IMR-90 (cell line): Measurements from ENCODE around the gene SDK1. TPM values are rescaled to one million over a fixed set of nuclear protein-coding genes. Genes with fewer than 3 reads are reported as not detected.

Experiments used
- ATAC-seq: fragments of 200-7000 bp; cut with Tn5 transposase; 2 replicates; pipeline ENCODE4 v1.9.1; 2020; ENCODE audit warnings: low read depth, mild to moderate bottlenecking, moderate library complexity
- BruUV-seq: library from RNA; stranded (reverse); fragments of 400-500 nt; replicated peaks from 2 replicates; lab custom pipeline; 2021; lab: Mats Ljungman, UMichigan
- CTCF ChIA-PET: fragments of 300-600 bp; formaldehyde crosslinking; extraction: SDS; loops from one replicate; lab custom pipeline; 2021; ENCODE audit warnings: antibody characterized with exemption; lab: Yijun Ruan, JAX
- POLR2A ChIA-PET: fragments of 300-600 bp; sonication (Branson Sonifier 250); formaldehyde crosslinking; loops from one replicate; lab custom pipeline; 2022; ENCODE audit warnings: antibody characterized with exemption; ENCODE audit not compliant: unreplicated experiment; lab: Charles Lee
- DNase-seq: peaks from one replicate; pipeline ENCODE4 v3.0.0; 2013
- H2AFZ ChIP-seq: replicated peaks from 2 replicates; pipeline ENCODE3; 2013; ENCODE audit warnings: low read length, mild to moderate bottlenecking; ENCODE audit not compliant: poor library complexity
- H2AK5ac ChIP-seq: 2 replicates; pipeline ENCODE4 v1.6.1; 2013; ENCODE audit warnings: low read depth, low read length, inconsistent platforms
- H2AK9ac ChIP-seq: replicated peaks from 2 replicates; pipeline ENCODE3; 2013; ENCODE audit warnings: mild to moderate bottlenecking, low read depth, low read length, moderate library complexity; ENCODE audit not compliant: poor library complexity
- H2BK120ac ChIP-seq: 2 replicates; pipeline ENCODE4 v1.6.1; 2013; ENCODE audit warnings: low read depth, low read length, inconsistent platforms
- H2BK15ac ChIP-seq: 3 replicates; pipeline ENCODE4 v1.6.1; 2013; ENCODE audit warnings: low read depth, low read length, inconsistent platforms
- H2BK20ac ChIP-seq: 2 replicates; pipeline ENCODE4 v1.6.1; 2013; ENCODE audit warnings: low read depth, mild to moderate bottlenecking, inconsistent platforms, low read length, moderate library complexity
- H2BK5ac ChIP-seq: 2 replicates; pipeline ENCODE4 v1.6.1; 2013; ENCODE audit warnings: mild to moderate bottlenecking, low read depth, low read length, inconsistent platforms; ENCODE audit not compliant: poor library complexity, severe bottlenecking
- H3K14ac ChIP-seq: replicated peaks from 2 replicates; pipeline ENCODE4 v1.6.1; 2013; ENCODE audit warnings: low read depth, low read length, inconsistent platforms
- H3K18ac ChIP-seq: 2 replicates; pipeline ENCODE4 v1.6.1; 2013; ENCODE audit warnings: low read depth, low read length, control low read depth
- H3K23ac ChIP-seq: 2 replicates; pipeline ENCODE4 v1.6.1; 2013; ENCODE audit warnings: low read depth, low read length, inconsistent platforms
- H3K27ac ChIP-seq: 2 replicates; pipeline ENCODE4 v1.5.1; 2013; ENCODE audit warnings: mild to moderate bottlenecking, control low read depth, low read length; ENCODE audit not compliant: insufficient read depth
- H3K27me3 ChIP-seq: 2 replicates; pipeline ENCODE4 v1.6.1; 2013; ENCODE audit warnings: low read length; ENCODE audit not compliant: control insufficient read depth, insufficient read depth
- H3K36me3 ChIP-seq: 2 replicates; pipeline ENCODE4 v1.6.1; 2013; ENCODE audit warnings: low read length, mixed read lengths; ENCODE audit not compliant: control insufficient read depth, insufficient read depth
- H3K4ac ChIP-seq: 2 replicates; pipeline ENCODE4 v1.6.1; 2013; ENCODE audit warnings: low read depth, low read length, inconsistent platforms
- H3K4me1 ChIP-seq: 2 replicates; pipeline ENCODE4 v1.6.1; 2013; ENCODE audit warnings: low read length, mixed read lengths; ENCODE audit not compliant: control insufficient read depth, insufficient read depth
- H3K4me2 ChIP-seq: 2 replicates; pipeline ENCODE4 v1.6.1; 2013; ENCODE audit warnings: low read depth, mild to moderate bottlenecking, control low read depth, low read length, moderate library complexity
- H3K4me3 ChIP-seq: 2 replicates; pipeline ENCODE4 v1.5.1; 2013; ENCODE audit warnings: low read depth, mild to moderate bottlenecking, control low read depth, low read length, moderate library complexity; ENCODE audit not compliant: insufficient read depth
- H3K56ac ChIP-seq: 2 replicates; pipeline ENCODE4 v1.6.1; 2013; ENCODE audit warnings: low read length, inconsistent platforms; ENCODE audit not compliant: insufficient read depth; ENCODE audit errors: extremely low read depth
- H3K79me1 ChIP-seq, 2 experiments: 2 replicates each; pipeline ENCODE4 v1.6.1; 2013; ENCODE audit warnings: low read length in 2 of 2, inconsistent platforms in 1 of 2, low read depth in 1 of 2
- H3K9ac ChIP-seq: 2 replicates; pipeline ENCODE4 v1.6.1; 2013; ENCODE audit warnings: low read depth, low read length, control low read depth
- H3K9me1 ChIP-seq: 2 replicates; pipeline ENCODE4 v1.6.1; 2013; ENCODE audit warnings: low read length, inconsistent platforms; ENCODE audit not compliant: insufficient read depth
- H3K9me3 ChIP-seq: 2 replicates; pipeline ENCODE4 v1.6.1; 2013; ENCODE audit warnings: low read length; ENCODE audit not compliant: control insufficient read depth, insufficient read depth
- H4K20me1 ChIP-seq: 2 replicates; pipeline ENCODE4 v1.6.1; 2013; ENCODE audit warnings: low read length, inconsistent platforms; ENCODE audit not compliant: insufficient read depth
- H4K5ac ChIP-seq: 2 replicates; pipeline ENCODE4 v1.6.1; 2013; ENCODE audit warnings: mild to moderate bottlenecking, low read depth, low read length, control low read depth
- H4K8ac ChIP-seq, 2 experiments: 2 replicates each; pipeline ENCODE4 v1.6.1; 2013; ENCODE audit warnings: low read depth in 2 of 2, low read length in 2 of 2, control low read depth in 1 of 2, inconsistent platforms in 1 of 2
- H4K91ac ChIP-seq: 2 replicates; pipeline ENCODE4 v1.6.1; 2013; ENCODE audit warnings: low read depth, low read length, inconsistent platforms; ENCODE audit not compliant: insufficient read depth
- BHLHE40 ChIP-seq: fragments of 150-350 bp; IDR thresholded peaks from 2 replicates; pipeline ENCODE4 v1.6.1; 2016; ENCODE audit warnings: mild to moderate bottlenecking, low read depth, low read length
- CTCF ChIP-seq: conservative IDR thresholded peaks from 2 replicates; pipeline ENCODE4 v1.5.1; 2012; ENCODE audit warnings: mild to moderate bottlenecking, low read depth, low read length, improper control_type of control experiment
- MAZ ChIP-seq: IDR thresholded peaks from 2 replicates; pipeline ENCODE4 v1.6.1; 2012; ENCODE audit warnings: low read depth, mild to moderate bottlenecking, low read length, improper control_type of control experiment, moderate library complexity, borderline replicate concordance
- MXI1 ChIP-seq: IDR thresholded peaks from 2 replicates; pipeline ENCODE4 v1.6.1; 2012; ENCODE audit warnings: low read depth, mild to moderate bottlenecking, low read length, moderate library complexity, borderline replicate concordance
- RAD21 ChIP-seq: IDR thresholded peaks from 2 replicates; pipeline ENCODE4 v1.6.1; 2012; ENCODE audit warnings: low read length, improper control_type of control experiment
- whole genome bisulfite sequencing, 2 experiments: methylation state at CpG; one replicate each; pipeline versions ENCODE4 v1.1.5 to v1.1.7; 2013; ENCODE audit warnings: missing lambda C conversion rate in 2 of 2; ENCODE audit not compliant: insufficient read length in 1 of 2; ENCODE audit errors: extremely low coverage in 2 of 2; 5-methylcytosine and 5-hydroxymethylcytosine counted together
- dilution Hi-C: fragments of 300-500 bp; cut with HindIII; formaldehyde crosslinking; loops from one replicate; pipeline ENCODE4 v1.14.3; 2018; ENCODE audit warnings: low sequenced_read_pairs; ENCODE audit not compliant: unreplicated experiment
- in situ Hi-C: fragments of 300-500 bp; cut with MboI; formaldehyde crosslinking; loops from 3 replicates; pipeline ENCODE4 v1.14.3; 2019; ENCODE audit warnings: low sequenced_read_pairs, inconsistent platforms, mixed read lengths
- intact Hi-C: fragments of 100-400 bp; cut with micrococcal nuclease; formaldehyde crosslinking; loops from 2 replicates; pipeline ENCODE4 v1.10.0; 2022
- polyA plus RNA-seq, 3 experiments: library from polyadenylated mRNA; depleted of rRNA; stranded (reverse); fragments of >200 nt; gene quantifications; 2 replicates each; pipeline ENCODE4 v1.2.3, GENCODE V29; 2012; ENCODE audit warnings: low replicate concordance in 1 of 3
- total RNA-seq: library from RNA; depleted of rRNA; stranded (reverse); fragments of >200 nt; gene quantifications from 2 replicates; pipeline ENCODE4 v1.2.3, GENCODE V29; 2012
- TF ChIP-seq, protein P1 (sequence below): fragments of 150-350 bp; IDR thresholded peaks from 2 replicates; pipeline ENCODE4 v1.6.1; 2017; ENCODE audit warnings: mild to moderate bottlenecking, antibody characterized with exemption, low read length, low read depth

SDK1 gene
- total and polyA plus RNA-seq, 2 of the 4 experiments (the other 2 are of a cell fraction): 1.5 to 1.6 TPM

DNA sequence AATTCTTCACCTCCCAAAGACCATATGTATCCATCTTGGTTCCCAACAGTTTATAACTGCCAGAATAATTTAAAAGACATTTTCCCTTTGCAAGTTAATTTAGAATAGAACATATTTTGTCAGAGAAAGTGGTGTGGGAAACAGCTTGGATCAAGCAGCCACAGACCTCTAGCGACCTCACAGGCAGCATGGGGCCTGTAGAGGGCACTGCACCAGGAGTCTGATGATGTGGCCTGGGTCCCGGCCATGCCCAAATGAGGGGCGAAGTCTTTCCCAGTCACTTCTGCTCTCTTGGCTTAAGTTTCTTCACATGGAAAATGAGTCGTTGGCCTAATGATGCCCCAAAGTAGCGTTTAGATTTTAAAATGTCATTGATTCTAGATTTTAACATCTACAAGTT lies 243.2 kb downstream of the SDK1 start:
- Histone ChIP-seq H3K23ac (no peak overlapping the region), H4K91ac (no peak overlapping the region), H2BK120ac (no peak overlapping the region), H4K8ac (no peak overlapping the region), H3K36me3 (no peaks in the 10 kb centered on the region), H2BK20ac (no peak overlapping the region), H3K18ac (no peak overlapping the region), H4K5ac (no peak overlapping the region), H3K27me3 (no peaks in the 10 kb centered on the region), H2BK15ac (no peak overlapping the region), H3K56ac (no peak overlapping the region), H3K9me1 (no peaks in the 10 kb centered on the region), H3K9me3 (no peaks in the 10 kb centered on the region), H2BK5ac (no peak overlapping the region), H3K27ac (no peak overlapping the region), H3K4me2 (no peak overlapping the region), H2AFZ (peak overlapping the region; percentile 23), H3K79me1 (no peaks in the 10 kb centered on the region), H3K4me3 (no peak overlapping the region), H3K4ac (no peak overlapping the region), H3K4me1 (no peaks in the 10 kb centered on the region), H2AK9ac (no peak overlapping the region), H4K20me1 (no peaks in the 10 kb centered on the region), H3K14ac (no peak overlapping the region), H3K9ac (no peak overlapping the region), H2AK5ac (no peak overlapping the region)
- CTCF ChIA-PET: interaction anchor here (1.0 kb wide), 1 partner anchor 13 kb away, joined by 3 read pairs; no protein-coding TSS in a partner anchor
- no TSS peak for BruUV-seq
- dilution Hi-C loops (no loop called here), intact Hi-C loops (no loop called here), in situ Hi-C loops (no loop called here)
- POLR2A ChIA-PET: no interaction called here
- WGBS, 2 experiments: no CpG with 5 or more reads among the region's 5 CpGs
- DNase-seq (no peak), ATAC-seq (no peak)
- TF ChIP-seq, protein P1, sequence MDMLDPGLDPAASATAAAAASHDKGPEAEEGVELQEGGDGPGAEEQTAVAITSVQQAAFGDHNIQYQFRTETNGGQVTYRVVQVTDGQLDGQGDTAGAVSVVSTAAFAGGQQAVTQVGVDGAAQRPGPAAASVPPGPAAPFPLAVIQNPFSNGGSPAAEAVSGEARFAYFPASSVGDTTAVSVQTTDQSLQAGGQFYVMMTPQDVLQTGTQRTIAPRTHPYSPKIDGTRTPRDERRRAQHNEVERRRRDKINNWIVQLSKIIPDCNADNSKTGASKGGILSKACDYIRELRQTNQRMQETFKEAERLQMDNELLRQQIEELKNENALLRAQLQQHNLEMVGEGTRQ: no peak
- TF ChIP-seq CTCF (0 out of 2 replicates have a peak, but pooled peaks have one; percentile 4), MAZ (no peak), MXI1 (no peak), BHLHE40 (no peak), RAD21 (no peak)
